SH-SY5Y (cell line): ENCODE measurements around the gene ITGA1.

Experiments
- GATA2 ChIP-seq: IDR thresholded peaks from 2 replicates; pipeline ENCODE4 v1.6.1; 2011; ENCODE audit warnings: mild to moderate bottlenecking, low read depth, low read length
- GATA3 ChIP-seq: IDR thresholded peaks from 2 replicates; pipeline ENCODE4 v1.6.1; 2011; ENCODE audit warnings: low read depth, mild to moderate bottlenecking, low read length, moderate library complexity

DNA sequence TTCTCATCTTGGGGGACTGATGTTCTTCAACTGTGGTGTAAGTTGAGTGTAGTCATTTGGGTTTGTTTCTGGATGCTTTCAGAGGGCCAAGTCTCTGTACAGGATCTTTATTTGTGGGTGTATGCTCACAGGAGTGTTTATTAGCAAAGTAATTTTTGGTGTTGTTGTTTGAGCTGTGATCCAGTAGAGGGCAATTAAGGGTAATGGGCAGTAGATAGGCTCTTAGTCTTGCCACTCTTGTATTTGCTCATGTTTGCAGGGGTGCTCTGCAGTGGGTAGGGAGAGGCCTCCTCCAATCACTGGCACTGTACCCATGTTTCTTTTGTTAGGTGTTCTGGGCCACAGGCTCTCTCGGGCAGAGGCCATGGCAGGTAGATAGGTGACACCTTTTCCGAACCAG, 155.6 kb downstream of the ITGA1 start:
- TF ChIP-seq GATA2 (no peak), GATA3 (no peak)
